Stimulated activated CD8-positive, alpha-beta memory T cell treated with anti-CD3 and anti-CD28 coated beads, Interleukin-4, amount 100 ng/mL, for 4 hours (primary cell): Measurements from ENCODE around the gene A4GNT.
"Not testable (repeated sequence)": the region's sequence is repeated elsewhere in the genome, so short reads cannot be mapped to it uniquely, and the experiment has no call there.

ENCODE experiments used
- DNase-seq, 2 donors: peaks; one replicate each; pipeline ENCODE4 v3.0.0-alpha.2; 2020; ENCODE audit warnings: low read depth in 2 of 2, low spot score in 1 of 2

Gene A4GNT

DNA sequence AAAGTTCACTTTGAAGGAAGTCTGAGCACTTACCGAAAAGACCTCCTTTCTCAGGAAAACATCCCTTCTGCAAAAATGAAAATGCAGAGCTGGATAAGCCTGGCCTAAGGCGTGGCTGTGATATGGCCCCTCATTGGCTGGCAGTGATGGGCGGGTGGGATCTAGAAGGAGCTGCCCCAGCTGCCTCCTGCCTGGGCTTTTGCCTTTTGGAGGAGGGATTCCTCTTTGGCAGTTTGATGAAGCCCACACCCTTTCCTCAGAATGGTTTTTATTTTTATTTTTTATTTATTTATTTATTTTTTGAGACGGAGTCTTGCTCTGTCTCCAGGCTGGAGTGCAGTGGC, 12.8 kb downstream of the A4GNT start:
- DNase-seq = no peak

DNA sequence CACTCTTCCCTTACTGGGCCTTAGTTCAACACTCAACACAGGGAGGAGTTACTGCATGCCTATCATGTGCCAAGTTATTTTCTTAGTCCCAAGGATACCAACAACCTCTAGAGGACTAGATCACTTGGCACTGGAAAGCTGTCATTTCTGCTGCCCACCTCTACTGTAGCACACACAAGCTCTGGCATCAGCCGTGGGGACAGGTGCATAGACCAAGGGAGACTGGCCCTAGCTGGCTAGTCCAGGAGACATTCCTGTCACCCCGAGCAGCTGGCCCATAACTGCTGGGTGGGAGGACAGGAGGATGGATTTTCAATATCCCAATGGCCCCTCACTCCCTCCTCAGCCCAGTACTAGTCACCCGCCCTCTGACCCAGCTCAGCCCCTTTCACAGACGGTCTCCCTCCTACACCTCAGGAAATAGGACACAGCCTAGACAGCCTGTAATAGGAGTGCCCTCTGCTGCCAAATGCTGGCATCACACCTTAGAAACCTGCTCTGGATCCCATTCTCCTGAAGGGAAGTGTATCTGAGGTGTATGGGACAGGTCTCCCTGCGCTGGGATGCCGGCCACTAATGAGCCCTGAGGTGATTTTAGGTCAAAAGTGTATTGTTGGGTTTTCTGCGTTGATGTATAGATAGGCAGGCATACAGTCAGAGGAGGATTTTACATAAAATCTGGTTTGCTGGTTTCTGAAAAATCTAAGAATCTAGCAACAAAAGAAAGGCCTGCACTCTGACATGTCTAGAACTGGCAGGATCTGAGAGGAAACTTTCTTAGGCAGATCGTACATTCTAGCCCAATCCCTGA, 13.4 kb downstream of the A4GNT start:
- DNase-seq = peak in 1 of 2 donors; percentile 12

GRCh38 chr3:138114988-138115971, 16.9 kb downstream of the A4GNT start, which contains the start of gene DZIP1L:
Gene DZIP1L, minus strand, starts transcription at chr3:138115608. Its CDS starts 11,637 bp downstream, at chr3:138103971.
- no peak for DNase-seq

GRCh38 chr3:138114431-138114918, 17.7 kb downstream of the A4GNT start:
- no peak for DNase-seq

- no peak for DNase-seq
Observed at GRCh38 chr3:138113326-138113725, 18.9 kb downstream of the A4GNT start.

- DNase-seq = no peak
Observed at GRCh38 chr3:138112362-138112761, 19.8 kb downstream of the A4GNT start.

GRCh38 chr3:138105598-138105997, 26.6 kb downstream of the A4GNT start:
- no peak for DNase-seq

DNA sequence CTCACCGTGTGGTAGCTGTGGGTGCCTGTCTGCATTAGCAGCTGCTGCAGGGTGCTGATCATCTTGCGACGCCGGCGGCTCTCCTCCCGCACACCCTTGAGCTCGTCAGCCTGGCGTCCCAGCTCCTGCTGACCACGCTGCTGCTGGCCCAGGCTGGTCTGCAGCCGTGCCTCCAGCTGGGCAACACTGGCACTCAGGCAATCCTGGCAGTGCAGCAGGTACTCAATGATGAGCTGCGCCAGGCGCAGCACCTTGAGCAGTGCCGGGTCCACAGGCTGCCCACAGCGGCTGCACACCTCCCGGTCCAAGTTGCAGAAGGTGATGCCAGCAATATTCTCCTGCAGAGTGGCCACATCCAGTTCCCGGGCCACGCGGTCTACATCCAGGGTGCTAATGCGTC, 28.7 kb downstream of the A4GNT start:
- no peak for DNase-seq

GRCh38 chr3:138101351-138101940, 30.7 kb downstream of the A4GNT start:
- DNase-seq = not testable (repeated sequence)

DNA sequence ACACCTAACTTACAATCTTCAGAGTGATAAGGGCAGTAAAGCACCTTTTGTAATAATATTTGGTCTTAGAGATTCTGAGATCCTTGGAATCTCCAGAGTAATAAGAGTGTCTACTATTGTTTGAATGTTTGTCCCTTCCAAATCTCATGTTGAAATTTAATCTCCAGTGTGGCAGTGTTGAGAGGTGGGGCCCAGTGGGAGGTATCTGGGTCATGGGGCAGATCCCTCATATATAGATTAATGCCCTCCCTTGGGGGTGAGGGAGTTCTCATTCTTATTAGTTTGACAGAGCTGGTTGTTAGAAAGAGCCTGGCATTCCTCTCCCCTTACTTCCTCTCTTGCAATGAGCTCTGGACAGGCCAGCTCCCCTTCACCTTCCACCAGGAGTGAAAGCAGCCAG, 32.8 kb downstream of the A4GNT start:
- DNase-seq = no peak

DNA sequence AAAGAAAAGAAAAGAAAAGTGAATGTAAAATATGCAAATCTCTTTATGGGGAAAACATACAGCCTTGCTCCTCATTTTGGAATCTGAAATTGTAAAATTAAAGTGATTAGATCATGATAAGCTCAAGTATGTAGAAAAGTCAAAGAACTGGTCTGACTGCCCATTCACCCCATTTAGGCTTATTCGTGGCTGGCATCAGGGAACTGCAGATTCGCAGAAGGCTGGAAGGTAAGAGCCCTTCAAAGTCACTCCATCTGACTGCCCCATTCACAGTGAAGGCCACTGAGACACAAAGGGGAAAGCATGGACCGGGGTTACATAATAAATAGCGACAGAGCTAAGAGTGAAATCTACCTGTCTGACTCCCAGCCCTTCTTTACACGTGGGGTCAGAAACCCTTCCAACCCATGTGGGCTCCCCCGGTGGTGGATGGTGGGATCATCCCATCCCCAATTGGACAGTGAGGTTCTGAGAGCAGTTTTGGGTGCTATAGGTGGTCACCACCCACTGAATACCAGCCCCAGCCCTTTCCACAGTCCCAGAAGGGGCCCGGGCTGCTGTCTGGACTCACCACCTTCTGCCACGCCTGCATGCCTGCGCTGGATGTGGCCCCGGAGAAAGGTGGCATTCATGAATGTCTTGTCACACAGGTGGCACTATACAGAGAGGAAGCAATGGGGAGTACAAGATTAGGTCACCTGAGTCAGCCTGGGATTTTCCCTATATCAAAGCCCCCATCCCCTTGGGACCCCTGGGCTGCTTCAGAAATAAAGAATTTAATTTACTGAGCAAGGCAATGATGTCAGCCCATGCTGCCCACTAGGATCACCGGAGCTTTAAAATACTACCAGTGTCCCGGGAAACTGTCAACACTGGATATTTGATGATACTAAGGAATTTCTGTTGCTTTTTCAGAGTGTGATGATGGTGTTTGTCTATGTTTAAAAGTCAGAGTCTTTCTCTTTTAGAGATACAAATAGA, 34.7 kb downstream of the A4GNT start:
- no peak for DNase-seq

DNA sequence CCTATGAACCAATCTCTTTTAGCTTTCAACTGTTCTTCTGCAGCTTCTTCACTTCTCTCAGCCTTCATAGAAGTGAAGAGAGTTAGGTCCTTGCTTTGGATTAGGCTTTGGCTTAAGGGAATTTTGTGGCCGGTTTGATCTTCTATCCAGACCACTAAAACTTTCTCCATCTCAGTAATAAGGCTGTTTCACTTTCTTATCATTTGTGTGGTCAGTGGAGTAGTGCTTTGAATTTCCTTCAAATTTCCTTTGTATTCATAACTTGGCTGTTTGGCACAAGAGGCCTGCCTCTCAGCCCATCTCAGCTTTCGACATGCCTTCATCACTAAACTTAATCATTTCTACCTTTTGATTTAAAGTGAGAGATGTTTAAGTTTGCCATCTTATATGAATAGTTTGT, 38.5 kb downstream of the A4GNT start:
- no peak for DNase-seq

DNA sequence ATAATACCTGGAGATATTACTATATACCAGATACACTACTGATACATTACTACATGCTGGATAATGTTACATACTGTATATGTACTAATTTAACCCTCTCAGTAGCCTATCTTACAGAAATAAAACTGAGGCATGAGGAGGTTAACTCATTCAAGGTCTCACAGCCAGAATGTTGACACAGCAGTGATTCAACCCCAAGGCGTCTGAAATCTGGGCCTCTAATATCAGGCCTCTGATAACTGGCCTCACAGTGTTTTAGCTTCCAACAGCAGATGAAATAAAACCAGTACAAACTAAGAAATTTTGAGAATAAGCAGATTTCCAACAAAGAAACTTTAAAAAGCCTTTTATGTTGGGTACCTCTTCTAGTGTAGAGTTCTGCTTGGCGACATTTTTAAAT, 40.2 kb downstream of the A4GNT start:
- no peak for DNase-seq

DNA sequence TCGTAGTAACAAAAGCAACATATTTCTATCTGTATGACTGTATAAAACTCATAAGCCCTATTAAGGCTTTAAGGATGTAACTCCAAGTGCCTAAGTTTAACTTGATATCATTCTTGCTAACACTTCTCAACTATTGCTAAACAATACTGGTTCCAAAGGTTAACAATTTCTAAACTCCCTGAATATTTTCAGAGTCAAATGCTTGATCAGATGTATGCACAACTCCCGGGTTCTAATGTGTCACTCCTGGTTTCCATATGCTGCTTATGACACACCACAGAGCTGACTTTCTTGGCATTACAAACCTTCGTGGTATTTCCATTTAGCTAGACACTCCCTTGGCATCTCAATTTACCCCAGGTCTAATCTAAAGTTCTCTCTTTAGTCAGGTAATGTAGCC, 43.1 kb downstream of the A4GNT start:
- no peak for DNase-seq

GRCh38 chr3:138085745-138086144, 46.4 kb downstream of the A4GNT start:
- DNase-seq = not testable (repeated sequence)

- no peak for DNase-seq
Observed at GRCh38 chr3:138084196-138084595, 48.0 kb downstream of the A4GNT start.

DNA sequence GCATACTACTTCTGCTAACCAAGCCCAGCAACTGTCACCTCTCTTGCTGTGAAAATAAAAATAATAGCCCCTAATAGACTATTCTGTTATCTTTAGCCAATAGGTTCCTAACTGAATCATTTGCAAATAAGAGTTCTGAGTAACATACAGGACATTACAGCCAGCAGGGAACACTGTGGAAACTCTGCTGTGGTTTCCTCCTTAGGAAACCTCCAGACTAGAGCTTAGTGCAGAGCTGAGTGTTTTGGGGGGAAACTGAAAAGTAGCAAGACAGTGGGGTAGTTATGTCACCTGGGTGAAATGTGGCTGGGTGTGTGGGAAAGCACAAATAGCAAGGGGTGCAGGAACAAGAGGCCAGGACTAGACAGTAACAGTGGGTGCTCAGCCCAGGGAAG, 49.2 kb downstream of the A4GNT start:
- no peak for DNase-seq

DNA sequence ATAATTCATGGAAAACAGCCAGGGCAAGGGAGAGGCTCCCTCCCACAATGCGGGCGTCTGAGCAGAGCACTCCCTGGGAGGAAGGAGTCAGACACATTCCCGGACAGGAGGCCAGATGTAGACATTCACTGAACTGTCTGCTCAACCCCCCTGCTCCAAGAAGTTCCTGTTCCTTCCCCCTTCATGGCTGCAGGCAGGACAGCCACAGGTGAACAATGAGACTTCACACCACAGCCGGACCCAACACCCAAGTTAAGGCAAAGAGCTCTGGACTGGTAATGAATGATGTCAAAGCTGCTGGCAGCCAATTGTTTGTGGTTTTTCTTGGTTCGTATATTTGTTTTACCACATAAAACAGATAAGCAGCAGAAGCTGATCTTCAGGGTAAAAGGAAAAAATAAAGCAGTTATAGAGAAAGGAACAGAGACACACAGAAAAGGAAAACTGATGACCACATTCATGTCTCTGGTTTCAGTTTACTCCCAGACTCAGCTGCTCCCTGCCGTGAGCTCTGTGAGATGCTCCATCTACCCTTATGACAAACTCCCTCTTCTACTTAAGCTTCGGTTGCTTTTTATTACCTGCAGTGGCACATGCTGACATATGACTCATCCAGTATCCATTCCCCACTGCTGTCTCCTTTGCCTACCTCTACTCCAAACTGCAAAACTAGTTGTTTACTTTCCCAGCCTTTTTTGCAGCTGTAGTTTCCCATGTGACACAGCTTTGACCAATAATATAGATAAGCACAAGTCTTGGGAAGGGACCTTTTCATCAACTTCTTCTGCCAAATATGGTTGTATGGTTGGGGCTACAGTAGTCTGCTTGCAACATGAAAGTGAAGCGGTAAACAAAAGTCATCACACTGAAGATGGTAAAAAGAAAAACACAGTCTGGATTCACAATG, 49.9 kb downstream of the A4GNT start:
- DNase-seq = no peak

- DNase-seq = no peak
Observed at GRCh38 chr3:138081371-138082084, 50.7 kb downstream of the A4GNT start.
